Parathyroid adenoma (tissue), 2 donors: ENCODE measurements around the gene PSMC5.
A peak's percentile ranks its signal among the peaks of the same experiment; 100 is the strongest.

Experiments
- H2AFZ ChIP-seq: fragments of 300-600 bp; sonication (generic); one replicate; pipeline ENCODE4 v1.7.0; 2017; ENCODE audit warnings: antibody characterized with exemption, mild to moderate bottlenecking
- H3K27ac ChIP-seq: fragments of 300-600 bp; sonication (generic); one replicate; pipeline ENCODE4 v1.7.0; 2017
- H3K27me3 ChIP-seq: fragments of 300-600 bp; sonication (generic); one replicate; pipeline ENCODE4 v1.7.0; 2017; ENCODE audit warnings: low read length; ENCODE audit not compliant: control insufficient read depth, insufficient read depth
- H3K36me3 ChIP-seq: fragments of 300-600 bp; sonication (generic); one replicate; pipeline ENCODE4 v1.7.0; 2017; ENCODE audit warnings: low read length; ENCODE audit not compliant: control insufficient read depth, insufficient read depth
- H3K4me1 ChIP-seq: fragments of 300-600 bp; sonication (generic); one replicate; pipeline ENCODE4 v1.7.0; 2017; ENCODE audit warnings: control low read depth
- H3K4me2 ChIP-seq: fragments of 300-600 bp; sonication (generic); one replicate; pipeline ENCODE4 v1.7.0; 2017; ENCODE audit warnings: low read length
- H3K4me3 ChIP-seq: fragments of 300-600 bp; sonication (generic); one replicate; pipeline ENCODE4 v1.7.0; 2017; ENCODE audit warnings: low read depth, low read length
- H3K79me2 ChIP-seq: fragments of 300-600 bp; sonication (generic); one replicate; pipeline ENCODE4 v1.7.0; 2017; ENCODE audit warnings: control low read depth
- H3K9ac ChIP-seq: fragments of 300-600 bp; sonication (generic); one replicate; pipeline ENCODE4 v1.7.0; 2017; ENCODE audit warnings: mild to moderate bottlenecking
- H3K9me3 ChIP-seq: fragments of 300-600 bp; sonication (generic); one replicate; pipeline ENCODE4 v1.7.0; 2017; ENCODE audit warnings: low read length; ENCODE audit not compliant: control insufficient read depth
- CTCF ChIP-seq: fragments of 300-600 bp; sonication (generic); IDR thresholded peaks from one replicate; pipeline ENCODE4 v1.7.0; 2017; ENCODE audit warnings: antibody characterized with exemption, mild to moderate bottlenecking
- donor health status: primary hyperparathyroidism.

PSMC5 gene

DNA sequence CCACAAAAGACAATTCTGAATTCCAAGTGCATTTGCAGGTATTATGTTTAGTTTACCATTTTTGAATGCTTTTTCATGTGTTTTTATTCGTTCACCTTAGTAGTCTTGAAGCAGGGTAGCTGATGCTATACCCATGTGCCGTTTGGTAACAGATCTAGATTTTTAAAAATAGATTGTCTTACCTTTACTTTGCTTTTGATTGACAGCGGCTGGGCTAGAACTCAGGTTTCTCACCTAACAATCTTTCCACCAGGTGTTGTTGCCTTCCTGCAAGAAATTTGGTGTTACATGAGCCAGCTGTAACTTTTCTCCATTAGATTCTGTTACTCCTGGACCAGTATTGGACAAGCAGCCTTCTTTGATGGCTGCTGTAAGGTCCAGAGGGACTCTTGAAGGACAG, 1.7 kb downstream of the PSMC5 start:
- Histone ChIP-seq H3K27ac (peak overlapping the region; percentile 97), H3K9me3 (no peaks in the 10 kb centered on the region), H3K4me1 (peaks cover 19% of the 10 kb centered on the region), H3K27me3 (no peaks in the 10 kb centered on the region), H3K4me2 (peak overlapping the region; percentile 85), H3K79me2 (peaks cover 18% of the 10 kb centered on the region), H3K4me3 (peak overlapping the region; percentile 98), H3K36me3 (no peaks in the 10 kb centered on the region), H2AFZ (no peak overlapping the region), H3K9ac (no peak overlapping the region)
- no peak for TF ChIP-seq CTCF

DNA sequence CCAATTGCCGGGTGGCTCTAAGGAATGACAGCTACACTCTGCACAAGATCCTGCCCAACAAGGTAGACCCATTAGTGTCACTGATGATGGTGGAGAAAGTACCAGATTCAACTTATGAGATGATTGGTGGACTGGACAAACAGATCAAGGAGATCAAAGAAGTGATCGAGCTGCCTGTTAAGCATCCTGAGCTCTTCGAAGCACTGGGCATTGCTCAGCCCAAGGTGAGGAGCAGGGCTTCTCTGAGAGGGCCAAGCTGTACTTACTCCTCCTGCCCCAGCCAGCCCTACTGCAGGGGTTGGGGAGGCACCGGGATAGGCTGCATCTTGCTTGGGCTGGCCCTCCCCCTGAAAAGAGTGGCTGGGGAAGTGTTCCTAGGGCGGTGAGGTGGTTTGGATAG, 3.0 kb downstream of the PSMC5 start:
- Histone ChIP-seq H3K9ac (no peak overlapping the region), H3K4me1 (peaks cover 20% of the 10 kb centered on the region), H3K36me3 (no peaks in the 10 kb centered on the region), H3K4me3 (no peak overlapping the region), H3K79me2 (peaks cover 19% of the 10 kb centered on the region), H3K4me2 (no peak overlapping the region), H3K9me3 (no peaks in the 10 kb centered on the region), H3K27me3 (no peaks in the 10 kb centered on the region), H3K27ac (no peak overlapping the region), H2AFZ (no peak overlapping the region)
- TF ChIP-seq CTCF, result no peak

DNA sequence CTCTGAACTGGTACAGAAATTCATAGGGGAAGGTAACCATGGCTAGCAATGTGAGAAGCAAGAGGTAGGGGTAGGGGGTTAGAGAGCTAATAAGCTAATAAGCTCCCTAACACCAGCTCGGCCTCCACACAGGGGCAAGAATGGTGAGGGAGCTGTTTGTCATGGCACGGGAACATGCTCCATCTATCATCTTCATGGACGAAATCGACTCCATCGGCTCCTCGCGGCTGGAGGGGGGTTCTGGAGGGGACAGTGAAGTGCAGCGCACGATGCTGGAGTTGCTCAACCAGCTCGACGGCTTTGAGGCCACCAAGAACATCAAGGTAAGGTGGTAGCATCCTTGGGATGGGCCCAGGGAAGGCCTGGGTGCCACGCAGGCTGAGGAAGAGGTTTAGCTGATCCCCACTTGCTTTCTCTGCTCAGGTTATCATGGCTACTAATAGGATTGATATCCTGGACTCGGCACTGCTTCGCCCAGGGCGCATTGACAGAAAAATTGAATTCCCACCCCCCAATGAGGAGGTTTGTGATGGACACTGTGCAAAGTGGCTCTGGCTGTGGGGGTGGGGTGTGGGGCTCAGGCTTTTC, 3.8 kb downstream of the PSMC5 start:
- peaks cover 22% of the 10 kb centered on the region for H3K4me1 ChIP-seq
- H3K36me3 ChIP-seq, result no peaks in the 10 kb centered on the region

DNA sequence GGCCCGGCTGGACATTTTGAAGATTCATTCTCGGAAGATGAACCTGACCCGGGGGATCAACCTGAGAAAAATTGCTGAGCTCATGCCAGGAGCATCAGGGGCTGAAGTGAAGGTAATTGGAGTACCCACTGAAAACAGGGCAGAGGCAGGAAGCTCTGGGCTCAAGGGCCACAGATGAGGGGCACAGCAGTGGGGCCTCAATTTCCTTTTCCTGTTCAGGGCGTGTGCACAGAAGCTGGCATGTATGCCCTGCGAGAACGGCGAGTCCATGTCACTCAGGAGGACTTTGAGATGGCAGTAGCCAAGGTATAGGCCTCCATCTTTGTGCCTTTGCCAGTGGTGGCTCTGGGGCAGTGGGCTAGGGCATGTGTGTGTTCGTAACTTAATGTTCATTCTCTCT, 4.3 kb downstream of the PSMC5 start:
- peaks cover 11% of the 10 kb centered on the region for H3K79me2 ChIP-seq
- H2AFZ ChIP-seq, result no peak overlapping the region
- TF ChIP-seq CTCF, result no peak
- no peak overlapping the region for H3K27ac ChIP-seq
- peaks cover 22% of the 10 kb centered on the region for H3K4me1 ChIP-seq
- H3K9ac ChIP-seq, result no peak overlapping the region
- no peaks in the 10 kb centered on the region for H3K27me3 ChIP-seq
- no peaks in the 10 kb centered on the region for H3K36me3 ChIP-seq
- no peaks in the 10 kb centered on the region for H3K9me3 ChIP-seq
- H3K4me3 ChIP-seq, result no peak overlapping the region
- no peak overlapping the region for H3K4me2 ChIP-seq

More for the DNA sequence above, 3.8 kb downstream of the PSMC5 start:
- Histone ChIP-seq H3K4me3 (no peak overlapping the region), H3K9ac (no peak overlapping the region), H2AFZ (no peak overlapping the region), H3K27ac (no peak overlapping the region), H3K27me3 (no peaks in the 10 kb centered on the region), H3K4me2 (no peak overlapping the region), H3K9me3 (no peaks in the 10 kb centered on the region), H3K79me2 (peaks cover 17% of the 10 kb centered on the region)
- TF ChIP-seq CTCF, result no peak

GRCh38 chr17:63832014-63832413, 4.8 kb downstream of the PSMC5 start:
- Histone ChIP-seq H3K4me3 (no peak overlapping the region), H3K36me3 (no peaks in the 10 kb centered on the region), H3K4me1 (peaks cover 22% of the 10 kb centered on the region), H3K27ac (no peak overlapping the region), H3K27me3 (no peaks in the 10 kb centered on the region), H3K79me2 (peaks cover 10% of the 10 kb centered on the region), H3K4me2 (no peak overlapping the region), H2AFZ (no peak overlapping the region), H3K9ac (no peak overlapping the region), H3K9me3 (no peaks in the 10 kb centered on the region)
- TF ChIP-seq CTCF, result no peak
